Breast epithelium (tissue), 4 donors: ENCODE measurements around the gene GAS7. TPM values are rescaled to one million over a fixed set of nuclear protein-coding genes. Genes with fewer than 3 reads are reported as not detected.

Experiments
- DNase-seq, 2 donors: peaks; one replicate each; pipeline ENCODE4 v3.0.0-alpha.2; 2019; ENCODE audit warnings: low spot score in 2 of 2
- H3K27ac ChIP-seq, 2 donors: fragments of 200-600 bp; sonication (generic) in 1 of 2; one replicate each; pipeline ENCODE4 v1.5.1; 2016 to 2019; ENCODE audit warnings: mild to moderate bottlenecking in 1 of 2
- H3K27me3 ChIP-seq, 2 donors: fragments of 200-600 bp; sonication (generic) in 1 of 2; one replicate each; pipeline versions ENCODE4 v1.5.1 to v1.6.0; 2017 to 2019; ENCODE audit warnings: control low read depth in 1 of 2, mild to moderate bottlenecking in 1 of 2
- H3K36me3 ChIP-seq: fragments of 200-600 bp; one replicate; pipeline ENCODE4 v1.5.1; 2019
- H3K4me1 ChIP-seq, 2 donors: fragments of 200-600 bp; sonication (generic); one replicate each; pipeline ENCODE4 v1.5.1; 2016 to 2019; ENCODE audit warnings: control low read depth in 1 of 2
- H3K4me3 ChIP-seq, 3 donors: fragments of 200-600 bp; sonication (generic); 1 replicate in 2 of 3; 2 replicates in 1 of 3; pipeline ENCODE4 v1.5.1; 2016 to 2019; ENCODE audit warnings: mild to moderate bottlenecking in 3 of 3, moderate library complexity in 2 of 3
- H3K9me3 ChIP-seq, 2 donors: fragments of 200-600 bp; sonication (generic) in 1 of 2; one replicate each; pipeline ENCODE4 v1.5.1; 2016 to 2019; ENCODE audit warnings: control low read depth in 1 of 2
- CTCF ChIP-seq, 3 donors: fragments of 450-650 bp; IDR thresholded peaks; one replicate each; pipeline ENCODE4 v1.5.1; 2016 to 2017; ENCODE audit warnings: antibody characterized with exemption in 3 of 3, mild to moderate bottlenecking in 3 of 3, moderate library complexity in 3 of 3
- POLR2A ChIP-seq: fragments of 450-650 bp; IDR thresholded peaks from one replicate; pipeline ENCODE4 v1.6.1; 2016; ENCODE audit warnings: antibody characterized with exemption, mild to moderate bottlenecking, moderate library complexity
- POLR2AphosphoS5 ChIP-seq, 3 donors: sonication (generic); formaldehyde crosslinking; IDR thresholded peaks; one replicate each; pipeline ENCODE4 v1.6.1; 2017; ENCODE audit warnings: antibody characterized with exemption in 3 of 3
- intact Hi-C: fragments of 100-400 bp; cut with DNase I; formaldehyde crosslinking; loops from one replicate; pipeline ENCODE4 v1.15.1; 2023; ENCODE audit warnings: low total_unique reads
- total RNA-seq, 3 donors: library from RNA; depleted of rRNA; stranded (reverse); fragments of >200 nt; gene quantifications; one replicate each; pipeline ENCODE4 v1.1.0, GENCODE V29; 2016

Gene GAS7
- total RNA-seq, 3 donors from 2014 or later = 21.8 to 62.2 (median 33.4) TPM

- no peaks in the 10 kb centered on the region for H3K9me3 ChIP-seq
- intact Hi-C loops = no loop called here
- no peaks in the 10 kb centered on the region for H3K36me3 ChIP-seq
- H3K4me3 ChIP-seq = no peak overlapping the region
- TF ChIP-seq POLR2A = no peak
- TF ChIP-seq CTCF (IDR thresholded peaks at IDR 0.05) = no peak
- TF ChIP-seq POLR2AphosphoS5 (IDR thresholded peaks at IDR 0.05) = no peak
- H3K27ac ChIP-seq = peak overlapping the region; percentile 3 to 78
- no peaks in the 10 kb centered on the region for H3K27me3 ChIP-seq
- no peak for DNase-seq
- H3K4me1 ChIP-seq = no peaks in the 10 kb centered on the region
These were observed 143.0 kb downstream of the GAS7 start for GRCh38 chr17:10055262-10055975.

GRCh38 chr17:10053782-10054540 is 144.4 kb downstream of the GAS7 start:
- Histone ChIP-seq H3K27me3 (no peaks in the 10 kb centered on the region), H3K27ac (peak overlapping the region; percentile 46 to 78), H3K4me1 (no peaks in the 10 kb centered on the region), H3K4me3 (peak overlapping the region in 1 of 3 donors; percentile 15), H3K9me3 (no peaks in the 10 kb centered on the region), H3K36me3 (no peaks in the 10 kb centered on the region)
- intact Hi-C loops = no loop called here
- TF ChIP-seq CTCF (IDR thresholded peaks at IDR 0.05) = no peak
- TF ChIP-seq POLR2A = no peak
- no peak for TF ChIP-seq POLR2AphosphoS5 (IDR thresholded peaks at IDR 0.05)
- no peak for DNase-seq

- Histone ChIP-seq H3K27ac (peak overlapping the region; percentile 46 to 78), H3K4me1 (no peaks in the 10 kb centered on the region), H3K9me3 (peaks cover 0 to 3% of the 10 kb centered on the region in 2 donors), H3K4me3 (no peak overlapping the region), H3K27me3 (no peaks in the 10 kb centered on the region), H3K36me3 (no peaks in the 10 kb centered on the region)
- intact Hi-C loops = no loop called here
- DNase-seq = no peak
- TF ChIP-seq POLR2AphosphoS5 (IDR thresholded peaks at IDR 0.05) = no peak
- TF ChIP-seq POLR2A = no peak
- TF ChIP-seq CTCF (IDR thresholded peaks at IDR 0.05) = no peak
These were observed 146.1 kb downstream of the GAS7 start for GRCh38 chr17:10052106-10052813.

- intact Hi-C loops = no loop called here
- TF ChIP-seq CTCF (IDR thresholded peaks at IDR 0.05) (no peak), POLR2A (no peak), POLR2AphosphoS5 (IDR thresholded peaks at IDR 0.05) (no peak)
- Histone ChIP-seq H3K9me3 (peaks cover 0 to 3% of the 10 kb centered on the region in 2 donors), H3K36me3 (no peaks in the 10 kb centered on the region), H3K27me3 (no peaks in the 10 kb centered on the region), H3K4me3 (no peak overlapping the region), H3K4me1 (no peaks in the 10 kb centered on the region), H3K27ac (peak overlapping the region; percentile 69 to 90)
- no peak for DNase-seq
These were observed 147.3 kb downstream of the GAS7 start for GRCh38 chr17:10051112-10051511.
